CD14-positive monocyte (primary cell): ENCODE results near the gene DDX43. TPM values are rescaled to one million over a fixed set of nuclear protein-coding genes. Genes with fewer than 3 reads are reported as not detected.

Experiments used
- DNase-seq, 3 donors: peaks; one replicate each; pipeline ENCODE4 v3.0.0-alpha.2; 2011 to 2022
- H2AFZ ChIP-seq: 2 replicates; pipeline ENCODE4 v1.6.0; 2012; ENCODE audit warnings: mild to moderate bottlenecking, low read depth, low read length, inconsistent platforms; ENCODE audit not compliant: insufficient read depth, poor library complexity, severe bottlenecking
- H3K27ac ChIP-seq, 2 donors: 1 replicate in 1 of 2; 2 replicates in 1 of 2; pipeline ENCODE4 v1.5.1; 2012 to 2013; ENCODE audit warnings: low read length in 2 of 2, control low read depth in 1 of 2, inconsistent platforms in 1 of 2, low read depth in 1 of 2, mild to moderate bottlenecking in 1 of 2
- H3K27me3 ChIP-seq, 2 donors: one replicate each; pipeline versions ENCODE4 v1.6.0 to v1.6.1; 2011 to 2013; ENCODE audit warnings: low read length in 2 of 2; ENCODE audit not compliant: control insufficient read depth in 2 of 2, insufficient read depth in 2 of 2
- H3K36me3 ChIP-seq, 2 donors: replicated peaks in 1 of 2; 1 replicate in 1 of 2; 2 replicates in 1 of 2; pipeline versions ENCODE4 v1.5.1 to v1.6.1; 2012 to 2013; ENCODE audit warnings: low read length in 2 of 2, control low read depth in 1 of 2, inconsistent platforms in 1 of 2, mild to moderate bottlenecking in 1 of 2; ENCODE audit not compliant: insufficient read depth in 2 of 2, control insufficient read depth in 1 of 2
- H3K4me1 ChIP-seq, 2 donors: 1 replicate in 1 of 2; 2 replicates in 1 of 2; pipeline versions ENCODE4 v1.5.1 to v1.6.1; 2012 to 2013; ENCODE audit warnings: low read length in 2 of 2, control low read depth in 1 of 2, inconsistent platforms in 1 of 2, mild to moderate bottlenecking in 1 of 2, moderate library complexity in 1 of 2; ENCODE audit not compliant: insufficient read depth in 2 of 2, control insufficient read depth in 1 of 2
- H3K4me2 ChIP-seq: replicated peaks from 2 replicates; pipeline ENCODE3; 2012; ENCODE audit warnings: low read length, moderate library complexity, mild to moderate bottlenecking; ENCODE audit not compliant: poor library complexity, severe bottlenecking; ENCODE audit errors: extremely low read depth
- H3K4me3 ChIP-seq, 3 experiments: fragments of 200-600 bp in 1 of 3; sonication (generic) in 1 of 3; replicated peaks in 1 of 3; 1 replicate in 2 of 3; 2 replicates in 1 of 3; pipeline ENCODE4 v1.5.1; 2011 to 2013; ENCODE audit warnings: low read length in 3 of 3, mild to moderate bottlenecking in 3 of 3, control low read depth in 2 of 3, low read depth in 2 of 3, inconsistent platforms in 1 of 3, moderate library complexity in 1 of 3
- H3K79me2 ChIP-seq: 2 replicates; pipeline ENCODE4 v1.6.0; 2012; ENCODE audit warnings: mild to moderate bottlenecking, control low read depth, inconsistent platforms, low read length, moderate library complexity; ENCODE audit not compliant: insufficient read depth
- H3K9ac ChIP-seq: 2 replicates; pipeline ENCODE4 v1.6.0; 2017; ENCODE audit warnings: low read length, mild to moderate bottlenecking; ENCODE audit not compliant: insufficient read depth, poor library complexity, severe bottlenecking
- H3K9me3 ChIP-seq, 2 donors: replicated peaks in 1 of 2; 1 replicate in 1 of 2; 2 replicates in 1 of 2; pipeline versions ENCODE4 v1.5.1 to v1.6.1; 2012 to 2013; ENCODE audit warnings: low read length in 2 of 2, control low read depth in 1 of 2; ENCODE audit not compliant: control insufficient read depth in 1 of 2, insufficient read depth in 1 of 2
- H4K20me1 ChIP-seq: 2 replicates; pipeline ENCODE4 v1.6.0; 2012; ENCODE audit warnings: mild to moderate bottlenecking, low read length, control low read depth, moderate library complexity; ENCODE audit not compliant: insufficient read depth
- H3K27ac Mint-ChIP-seq, 7 donors: one replicate each; pipeline ENCODE4 v1.8.0; 2020; ENCODE audit warnings: mild to moderate bottlenecking in 7 of 7, mixed read lengths in 7 of 7, moderate library complexity in 6 of 7, inconsistent platforms in 2 of 7
- H3K27me3 Mint-ChIP-seq, 3 donors: one replicate each; pipeline ENCODE4 v1.8.0; 2021 to 2022; ENCODE audit warnings: low read depth in 3 of 3, mild to moderate bottlenecking in 3 of 3, mixed read lengths in 3 of 3, moderate library complexity in 3 of 3, inconsistent platforms in 1 of 3
- H3K36me3 Mint-ChIP-seq, 2 donors: one replicate each; pipeline ENCODE4 v1.8.0; 2020; ENCODE audit warnings: mixed read lengths in 2 of 2, inconsistent platforms in 1 of 2, mild to moderate bottlenecking in 1 of 2
- H3K4me1 Mint-ChIP-seq: one replicate; pipeline ENCODE4 v1.8.0; 2020; ENCODE audit warnings: mild to moderate bottlenecking, mixed read lengths
- H3K4me3 Mint-ChIP-seq, 2 donors: one replicate each; pipeline ENCODE4 v1.8.0; 2020; ENCODE audit warnings: mild to moderate bottlenecking in 2 of 2, mixed read lengths in 2 of 2, moderate library complexity in 1 of 2
- H3K9me3 Mint-ChIP-seq, 7 donors: one replicate each; pipeline ENCODE4 v1.8.0; 2020 to 2022; ENCODE audit warnings: mixed read lengths in 7 of 7, mild to moderate bottlenecking in 6 of 7, moderate library complexity in 6 of 7, inconsistent platforms in 2 of 7
- WGBS: methylation state at CpG from one replicate; pipeline ENCODE4 v1.1.5; 2013; ENCODE audit warnings: missing lambda C conversion rate; ENCODE audit not compliant: insufficient coverage; 5-methylcytosine and 5-hydroxymethylcytosine counted together
- intact Hi-C, 2 donors: fragments of 100-400 bp; cut with micrococcal nuclease; formaldehyde crosslinking; loops; one replicate each; pipeline versions ENCODE4 v1.15.0 to v1.15.1; 2023
- polyA plus RNA-seq, 3 donors: library from polyadenylated mRNA; depleted of rRNA in 1 of 3; unstranded in 2 of 3; stranded (reverse) in 1 of 3; fragments of 300-500 nt in 2 of 3; fragments of >200 nt in 1 of 3; fragmentation: Illumina TruSeq in 2 of 3; gene quantifications; 1 replicate in 2 of 3; 2 replicates in 1 of 3; pipeline ENCODE4 v1.2.3, GENCODE V29; 2012 to 2021
- TF ChIP-seq, protein P1 (sequence below): fragments of 200-600 bp; IDR thresholded peaks from one replicate; pipeline ENCODE4 v1.8.0; 2022; ENCODE audit warnings: antibody characterized with exemption, mild to moderate bottlenecking

Gene DDX43
- polyA plus RNA-seq, 3 donors = 0.23 to 1.0 TPM; not detected in 1

DNA sequence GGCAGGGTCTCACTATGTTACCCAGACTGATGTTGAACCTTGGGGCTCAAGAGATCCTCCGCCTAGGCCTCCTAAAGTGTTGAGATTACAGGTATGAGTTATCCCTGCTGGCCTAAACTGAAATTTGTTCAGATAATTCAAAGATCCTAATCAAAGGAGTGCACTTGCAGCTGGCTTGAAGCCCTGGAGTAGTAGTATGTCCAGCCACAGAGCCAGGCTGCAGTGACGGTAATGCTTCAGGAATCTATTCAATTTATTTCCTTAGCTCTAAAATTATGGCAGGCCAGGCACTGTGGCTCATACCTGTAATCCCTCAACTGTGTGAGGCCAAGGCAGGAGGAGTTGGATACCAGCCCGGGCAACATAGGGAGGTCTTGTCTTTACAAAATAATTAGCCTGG, 1.4 kb upstream of the DDX43 start:
- Histone ChIP-seq H3K9me3 (peaks cover 0 to 11% of the 10 kb centered on the region in 2 donors), H3K27me3 (no peaks in the 10 kb centered on the region), H3K4me1 (peaks cover 8 to 11% of the 10 kb centered on the region in 2 donors), H3K27ac (no peak overlapping the region), H3K79me2 (no peaks in the 10 kb centered on the region), H3K4me2 (no peak overlapping the region), H3K9ac (no peak overlapping the region), H4K20me1 (no peaks in the 10 kb centered on the region), H2AFZ (no peak overlapping the region), H3K36me3 (no peaks in the 10 kb centered on the region), H3K4me3 (no peak overlapping the region)
- Mint-ChIP-seq H3K27ac (no peak overlapping the region), H3K4me1 (peaks cover 18% of the 10 kb centered on the region), H3K9me3 (peaks cover 0 to 8% (median 5%) of the 10 kb centered on the region in 7 donors), H3K27me3 (peaks cover 0 to 2% (median 0%) of the 10 kb centered on the region in 3 donors), H3K4me3 (no peak overlapping the region), H3K36me3 (no peaks in the 10 kb centered on the region)
- 100% methylated on average over 3 of the region's 3 CpGs for WGBS
- DNase-seq = no peak
- TF ChIP-seq, protein P1, sequence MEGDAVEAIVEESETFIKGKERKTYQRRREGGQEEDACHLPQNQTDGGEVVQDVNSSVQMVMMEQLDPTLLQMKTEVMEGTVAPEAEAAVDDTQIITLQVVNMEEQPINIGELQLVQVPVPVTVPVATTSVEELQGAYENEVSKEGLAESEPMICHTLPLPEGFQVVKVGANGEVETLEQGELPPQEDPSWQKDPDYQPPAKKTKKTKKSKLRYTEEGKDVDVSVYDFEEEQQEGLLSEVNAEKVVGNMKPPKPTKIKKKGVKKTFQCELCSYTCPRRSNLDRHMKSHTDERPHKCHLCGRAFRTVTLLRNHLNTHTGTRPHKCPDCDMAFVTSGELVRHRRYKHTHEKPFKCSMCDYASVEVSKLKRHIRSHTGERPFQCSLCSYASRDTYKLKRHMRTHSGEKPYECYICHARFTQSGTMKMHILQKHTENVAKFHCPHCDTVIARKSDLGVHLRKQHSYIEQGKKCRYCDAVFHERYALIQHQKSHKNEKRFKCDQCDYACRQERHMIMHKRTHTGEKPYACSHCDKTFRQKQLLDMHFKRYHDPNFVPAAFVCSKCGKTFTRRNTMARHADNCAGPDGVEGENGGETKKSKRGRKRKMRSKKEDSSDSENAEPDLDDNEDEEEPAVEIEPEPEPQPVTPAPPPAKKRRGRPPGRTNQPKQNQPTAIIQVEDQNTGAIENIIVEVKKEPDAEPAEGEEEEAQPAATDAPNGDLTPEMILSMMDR = no peak
- intact Hi-C loops = no loop called here

DNA sequence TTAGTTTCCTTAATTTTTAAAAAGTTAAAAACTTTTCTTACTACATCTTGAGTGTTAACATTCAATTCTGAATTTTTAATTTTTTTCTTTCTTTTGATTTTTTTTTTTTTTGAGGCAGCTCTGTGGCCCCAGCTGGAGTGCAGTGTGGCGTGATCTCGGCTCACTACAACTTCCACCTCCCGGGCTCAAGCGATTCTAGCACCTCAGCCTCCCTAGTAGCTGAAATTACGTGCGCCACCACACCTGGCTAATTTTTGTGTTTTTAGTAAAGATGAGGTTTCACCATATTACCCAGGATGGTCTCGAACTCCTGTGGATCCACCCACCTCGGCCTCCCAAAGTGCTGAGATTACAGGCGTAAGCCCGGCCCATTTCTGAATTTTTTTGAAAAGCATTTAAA, 1.2 kb downstream of the DDX43 start:
- Mint-ChIP-seq H3K4me3 (no peak overlapping the region), H3K36me3 (no peaks in the 10 kb centered on the region), H3K9me3 (peaks cover 0 to 8% (median 5%) of the 10 kb centered on the region in 7 donors), H3K27me3 (peaks cover 0 to 2% (median 0%) of the 10 kb centered on the region in 3 donors), H3K4me1 (peaks cover 8% of the 10 kb centered on the region), H3K27ac (no peak overlapping the region)
- Histone ChIP-seq H2AFZ (no peak overlapping the region), H3K27ac (no peak overlapping the region), H3K4me1 (no peaks in the 10 kb centered on the region), H3K27me3 (no peaks in the 10 kb centered on the region), H3K9ac (no peak overlapping the region), H3K4me3 (no peak overlapping the region), H4K20me1 (no peaks in the 10 kb centered on the region), H3K36me3 (no peaks in the 10 kb centered on the region), H3K9me3 (peaks cover 0 to 11% of the 10 kb centered on the region in 2 donors), H3K4me2 (no peak overlapping the region), H3K79me2 (no peaks in the 10 kb centered on the region)
- 100% methylated on average over 1 of the region's 10 CpGs for WGBS
- intact Hi-C loops = no loop called here
- no peak for DNase-seq
- TF ChIP-seq, protein P1 = no peak
